A549 treated with CpdA at 1 μM for 4 hours (cell line): ENCODE results near the gene TASOR. TPM values are rescaled to one million over a fixed set of nuclear protein-coding genes. Genes with fewer than 3 reads are reported as not detected.

ENCODE experiments used
- total RNA-seq: library from RNA; stranded (reverse); fragments of 200-300 nt; extraction: Qiagen RNA extraction; gene quantifications from 5 replicates; pipeline ENCODE4 v1.2.3, GENCODE V29; 2022; ENCODE audit warnings: low read depth

The TASOR gene, protein sequence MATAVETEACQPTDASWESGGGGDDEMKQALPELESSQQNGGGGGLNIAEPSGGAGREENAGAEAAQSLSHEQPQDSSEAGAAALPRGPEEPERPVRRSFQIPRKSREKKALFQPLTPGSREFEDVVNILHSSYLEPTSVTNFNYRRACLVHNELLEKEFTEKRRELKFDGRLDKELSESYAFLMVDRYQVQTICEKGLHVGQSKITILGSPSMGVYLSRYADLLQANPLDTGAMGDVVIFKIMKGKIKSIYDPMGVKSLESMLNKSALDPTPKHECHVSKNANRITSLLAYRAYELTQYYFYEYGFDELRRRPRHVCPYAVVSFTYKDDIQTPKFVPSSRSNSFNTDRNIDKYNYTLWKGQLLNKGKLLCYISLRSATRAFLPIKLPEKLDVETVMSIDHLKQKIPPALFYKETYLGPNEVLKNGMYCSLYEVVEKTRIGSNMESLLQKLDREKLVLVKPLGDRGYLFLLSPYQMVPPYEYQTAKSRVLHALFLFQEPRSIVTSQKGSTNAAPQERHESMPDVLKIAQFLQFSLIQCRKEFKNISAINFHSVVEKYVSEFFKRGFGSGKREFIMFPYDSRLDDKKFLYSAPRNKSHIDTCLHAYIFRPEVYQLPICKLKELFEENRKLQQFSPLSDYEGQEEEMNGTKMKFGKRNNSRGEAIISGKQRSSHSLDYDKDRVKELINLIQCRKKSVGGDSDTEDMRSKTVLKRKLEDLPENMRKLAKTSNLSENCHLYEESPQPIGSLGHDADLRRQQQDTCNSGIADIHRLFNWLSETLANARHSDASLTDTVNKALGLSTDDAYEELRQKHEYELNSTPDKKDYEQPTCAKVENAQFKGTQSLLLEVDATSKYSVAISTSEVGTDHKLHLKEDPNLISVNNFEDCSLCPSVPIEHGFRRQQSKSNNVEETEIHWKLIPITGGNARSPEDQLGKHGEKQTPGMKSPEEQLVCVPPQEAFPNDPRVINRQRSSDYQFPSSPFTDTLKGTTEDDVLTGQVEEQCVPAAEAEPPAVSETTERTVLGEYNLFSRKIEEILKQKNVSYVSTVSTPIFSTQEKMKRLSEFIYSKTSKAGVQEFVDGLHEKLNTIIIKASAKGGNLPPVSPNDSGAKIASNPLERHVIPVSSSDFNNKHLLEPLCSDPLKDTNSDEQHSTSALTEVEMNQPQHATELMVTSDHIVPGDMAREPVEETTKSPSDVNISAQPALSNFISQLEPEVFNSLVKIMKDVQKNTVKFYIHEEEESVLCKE (N-terminal part only)
- total RNA-seq: 21.5 to 28.3 TPM (median 23.1 TPM) in 5 replicates

DNA sequence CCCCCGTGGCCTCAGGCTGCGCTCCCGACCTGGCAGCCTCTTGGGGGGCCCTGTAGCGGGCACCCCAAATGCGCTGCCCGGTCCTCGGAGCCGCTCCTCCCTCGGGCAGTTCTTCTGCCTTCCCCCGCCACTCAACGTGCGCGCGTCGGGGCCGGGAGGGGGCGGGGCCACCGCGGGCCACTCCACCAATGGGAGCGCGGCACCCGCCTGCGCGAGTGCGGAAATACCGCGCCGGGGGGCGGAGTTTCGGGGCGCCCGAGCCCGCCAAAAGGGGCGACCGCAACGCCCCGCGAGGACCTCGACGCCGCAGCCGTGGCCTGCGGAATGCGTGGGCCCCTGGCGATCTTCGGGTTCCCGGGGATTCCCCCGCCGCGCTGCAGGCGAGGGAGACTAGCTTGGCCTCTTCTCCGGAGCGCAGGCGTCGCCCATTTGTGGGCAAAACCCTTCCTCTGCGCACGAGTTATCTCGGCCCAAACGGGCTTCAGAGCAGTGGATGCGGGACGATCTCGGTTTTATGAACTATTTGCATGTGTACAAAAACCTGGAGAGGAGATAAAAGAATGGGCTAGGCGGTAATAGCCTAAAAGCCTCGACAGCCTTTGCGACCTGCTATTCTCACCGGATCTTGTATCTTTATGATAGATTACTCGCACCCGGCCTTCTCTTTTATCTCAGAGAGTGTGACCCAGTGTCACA, at the start of gene TASOR:
TASOR (minus strand) TSS at position 144 of the 696 bp plus-strand sequence. CDS start 259 bp downstream, outside the sequence.

Other genes starting within 250 kb of the TASOR start
- gene ERC2, start 214.8 kb downstream of the TASOR start, total RNA-seq: 0.09 TPM in 1 of 5 replicates, not detected in the others
- gene CCDC66, start 126.1 kb downstream of the TASOR start, total RNA-seq: 5.9 to 8.2 TPM (median 6.2 TPM) in 5 replicates
- gene ARHGEF3, start 118.7 kb upstream of the TASOR start, total RNA-seq: 6.4 to 9.3 TPM (median 7.5 TPM) in 5 replicates